Measurements from ENCODE around the gene ZDHHC24.

Gene ZDHHC24

DNA sequence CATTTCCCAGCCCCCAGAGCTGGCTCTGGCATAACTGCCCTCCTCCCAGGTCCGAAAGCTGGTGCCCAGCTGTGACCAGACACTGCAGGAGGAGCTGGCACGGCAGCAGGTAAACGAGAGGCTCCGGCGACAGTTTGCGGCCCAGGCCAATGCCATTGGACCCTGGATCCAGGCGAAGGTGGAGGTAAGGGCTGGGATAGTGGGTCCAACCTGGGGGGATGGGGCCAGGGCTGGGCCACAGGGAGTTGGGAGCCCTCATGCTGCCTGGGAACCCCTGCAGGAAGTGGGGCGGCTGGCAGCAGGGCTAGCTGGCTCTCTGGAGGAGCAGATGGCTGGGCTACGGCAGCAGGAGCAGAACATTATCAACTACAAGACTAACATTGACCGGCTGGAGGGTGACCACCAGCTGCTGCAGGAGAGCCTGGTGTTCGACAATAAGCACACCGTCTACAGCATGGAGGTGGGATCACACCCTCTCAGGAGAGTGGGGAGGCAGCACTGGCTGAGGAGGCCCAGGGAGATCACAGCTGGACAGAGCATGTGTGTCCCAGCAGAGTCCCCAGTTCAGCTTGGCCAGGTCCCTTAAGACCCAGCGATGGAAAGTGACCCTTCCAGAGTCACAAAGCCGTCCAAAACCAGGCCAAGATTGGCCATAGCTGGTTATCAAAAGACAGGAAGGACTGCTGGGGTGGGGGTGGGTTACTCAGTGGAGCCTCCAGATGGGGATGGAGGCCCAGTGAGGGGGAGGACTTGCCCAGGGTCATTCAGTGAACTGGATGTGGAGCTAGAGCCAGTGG, 15.5 kb upstream of the ZDHHC24 start:
- DNase-seq (ENCODE audit: low read depth) = no peak
- TF ChIP-seq, protein P1, sequence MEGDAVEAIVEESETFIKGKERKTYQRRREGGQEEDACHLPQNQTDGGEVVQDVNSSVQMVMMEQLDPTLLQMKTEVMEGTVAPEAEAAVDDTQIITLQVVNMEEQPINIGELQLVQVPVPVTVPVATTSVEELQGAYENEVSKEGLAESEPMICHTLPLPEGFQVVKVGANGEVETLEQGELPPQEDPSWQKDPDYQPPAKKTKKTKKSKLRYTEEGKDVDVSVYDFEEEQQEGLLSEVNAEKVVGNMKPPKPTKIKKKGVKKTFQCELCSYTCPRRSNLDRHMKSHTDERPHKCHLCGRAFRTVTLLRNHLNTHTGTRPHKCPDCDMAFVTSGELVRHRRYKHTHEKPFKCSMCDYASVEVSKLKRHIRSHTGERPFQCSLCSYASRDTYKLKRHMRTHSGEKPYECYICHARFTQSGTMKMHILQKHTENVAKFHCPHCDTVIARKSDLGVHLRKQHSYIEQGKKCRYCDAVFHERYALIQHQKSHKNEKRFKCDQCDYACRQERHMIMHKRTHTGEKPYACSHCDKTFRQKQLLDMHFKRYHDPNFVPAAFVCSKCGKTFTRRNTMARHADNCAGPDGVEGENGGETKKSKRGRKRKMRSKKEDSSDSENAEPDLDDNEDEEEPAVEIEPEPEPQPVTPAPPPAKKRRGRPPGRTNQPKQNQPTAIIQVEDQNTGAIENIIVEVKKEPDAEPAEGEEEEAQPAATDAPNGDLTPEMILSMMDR (IDR thresholded peaks at IDR 0.05; ENCODE audit: low read depth, low read length, missing control alignments) = no peak

DNA sequence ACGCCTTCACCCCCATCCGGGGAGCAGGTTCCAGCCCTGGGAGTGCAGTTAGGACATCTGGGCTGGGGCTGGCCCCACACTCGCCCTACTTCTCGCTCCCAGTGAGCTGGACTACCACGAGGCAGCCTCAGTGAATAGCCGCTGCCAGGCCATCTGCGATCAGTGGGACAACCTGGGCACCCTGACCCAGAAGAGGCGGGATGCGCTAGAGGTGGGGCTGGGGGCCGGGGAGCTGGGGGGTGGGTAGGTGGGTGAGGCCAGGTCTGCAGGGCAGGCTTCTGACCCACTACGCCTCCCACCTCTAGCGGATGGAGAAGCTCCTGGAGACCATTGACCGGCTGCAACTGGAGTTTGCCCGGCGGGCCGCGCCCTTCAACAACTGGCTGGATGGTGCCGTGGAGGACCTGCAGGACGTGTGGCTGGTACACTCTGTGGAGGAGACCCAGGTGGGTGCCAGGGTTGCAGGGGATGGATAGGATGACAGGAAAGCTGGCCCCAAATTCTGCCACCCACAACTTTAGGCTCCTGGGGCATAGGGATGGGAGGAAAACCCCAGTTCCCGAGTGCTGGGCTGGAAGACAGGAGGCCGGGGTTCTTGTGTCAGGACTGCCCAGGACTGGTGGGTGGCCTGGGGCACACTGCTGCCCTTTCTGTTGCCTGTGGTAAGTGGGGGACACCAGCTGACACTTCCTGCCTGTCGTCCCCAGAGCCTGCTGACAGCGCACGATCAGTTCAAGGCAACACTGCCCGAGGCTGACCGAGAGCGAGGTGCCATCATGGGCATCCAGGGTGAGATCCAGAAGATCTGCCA, 14.2 kb upstream of the ZDHHC24 start:
- no peak for DNase-seq (ENCODE audit: low read depth)
- TF ChIP-seq, protein P1 (IDR thresholded peaks at IDR 0.05; ENCODE audit: low read depth, low read length, missing control alignments) = no peak
- H3K4me3 ChIP-seq (ENCODE audit: low read depth, low read length) = no peak overlapping the region

More for the DNA sequence above, 15.5 kb upstream of the ZDHHC24 start:
- no peak overlapping the region for H3K4me3 ChIP-seq (ENCODE audit: low read depth, low read length)

DNA sequence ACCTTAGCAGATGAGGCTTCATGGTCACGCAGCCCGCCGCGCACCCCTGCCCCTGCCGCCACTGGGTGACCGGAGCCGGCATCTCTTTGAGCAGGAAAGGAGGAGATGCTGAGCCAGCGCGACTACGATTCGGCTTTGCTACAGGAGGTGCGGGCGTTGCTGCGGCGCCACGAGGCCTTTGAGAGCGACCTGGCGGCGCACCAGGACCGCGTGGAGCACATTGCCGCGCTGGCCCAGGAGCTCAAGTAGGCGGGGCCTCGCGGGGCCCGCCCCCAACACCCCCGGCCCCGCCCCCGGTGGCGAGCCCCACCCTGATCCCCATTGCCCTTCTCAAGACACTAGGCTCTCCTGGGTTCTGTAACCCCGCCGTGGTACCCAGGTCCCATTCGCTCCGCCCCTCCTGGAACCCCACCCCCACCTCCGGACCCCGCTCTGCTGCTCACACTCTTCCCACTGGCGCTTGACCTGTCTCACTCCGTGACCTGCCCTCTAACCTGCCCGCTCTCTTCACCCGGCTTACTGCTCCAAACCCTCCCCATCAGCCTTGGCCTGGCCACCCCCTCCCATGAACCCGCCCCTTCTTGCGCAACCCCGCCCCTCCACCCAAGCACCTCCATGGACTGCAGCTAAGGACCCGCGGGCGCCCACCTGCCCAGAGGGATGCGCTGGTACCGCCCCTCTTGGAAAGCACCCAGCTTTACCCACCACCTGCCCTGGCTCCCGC, 13.5 kb upstream of the ZDHHC24 start:
- TF ChIP-seq, protein P1 (IDR thresholded peaks at IDR 0.05; ENCODE audit: low read depth, low read length, missing control alignments) = no peak
- DNase-seq (ENCODE audit: low read depth) = no peak
- no peak overlapping the region for H3K4me3 ChIP-seq (ENCODE audit: low read depth, low read length)

DNA sequence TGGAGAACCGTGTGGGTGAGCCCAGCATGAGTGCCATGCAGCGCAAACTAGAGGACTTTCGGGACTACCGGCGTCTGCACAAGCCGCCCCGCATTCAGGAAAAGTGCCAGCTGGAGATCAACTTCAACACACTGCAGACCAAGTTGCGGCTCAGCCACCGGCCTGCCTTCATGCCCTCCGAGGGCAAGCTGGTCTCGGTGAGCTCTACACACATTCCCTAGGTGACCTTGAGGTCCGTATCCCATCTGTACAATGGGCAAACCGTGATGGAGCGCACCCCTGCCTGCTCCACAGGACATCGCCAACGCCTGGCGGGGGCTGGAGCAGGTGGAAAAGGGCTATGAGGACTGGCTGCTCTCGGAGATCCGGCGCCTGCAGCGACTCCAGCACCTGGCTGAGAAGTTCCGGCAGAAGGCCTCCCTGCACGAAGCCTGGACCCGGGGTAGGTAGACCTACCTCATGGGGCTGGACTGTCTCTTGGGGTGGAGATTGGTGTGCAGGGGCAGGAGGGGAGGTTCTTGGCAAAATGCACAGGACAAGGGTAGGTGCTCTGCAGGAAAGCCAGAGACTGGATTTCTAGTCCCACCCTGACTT, 12.0 kb upstream of the ZDHHC24 start:
- H3K4me3 ChIP-seq (ENCODE audit: low read depth, low read length) = no peak overlapping the region
- no peak for DNase-seq (ENCODE audit: low read depth)
- TF ChIP-seq, protein P1 (IDR thresholded peaks at IDR 0.05; ENCODE audit: low read depth, low read length, missing control alignments) = no peak

DNA sequence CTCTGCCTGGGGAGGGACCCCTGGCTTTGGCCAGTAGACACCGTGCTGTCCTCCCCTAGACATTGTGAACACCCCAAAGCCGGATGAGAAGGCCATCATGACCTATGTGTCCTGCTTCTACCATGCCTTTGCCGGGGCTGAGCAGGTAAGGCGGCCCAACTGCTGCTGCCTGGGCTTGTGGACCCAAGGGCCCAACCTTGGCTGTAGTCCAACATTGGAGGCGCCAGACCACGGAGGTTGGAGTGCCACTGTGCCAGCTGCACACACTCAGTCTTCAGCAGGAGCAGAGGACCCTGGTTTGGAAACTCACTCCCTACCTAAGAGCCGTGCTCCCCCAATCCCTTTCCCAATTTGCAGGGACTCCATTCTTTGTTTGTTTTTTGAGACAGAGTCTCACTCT, 10.2 kb upstream of the ZDHHC24 start:
- no peak for DNase-seq (ENCODE audit: low read depth)
- no peak overlapping the region for H3K4me3 ChIP-seq (ENCODE audit: low read depth, low read length)
- TF ChIP-seq, protein P1 (IDR thresholded peaks at IDR 0.05; ENCODE audit: low read depth, low read length, missing control alignments) = no peak

DNA sequence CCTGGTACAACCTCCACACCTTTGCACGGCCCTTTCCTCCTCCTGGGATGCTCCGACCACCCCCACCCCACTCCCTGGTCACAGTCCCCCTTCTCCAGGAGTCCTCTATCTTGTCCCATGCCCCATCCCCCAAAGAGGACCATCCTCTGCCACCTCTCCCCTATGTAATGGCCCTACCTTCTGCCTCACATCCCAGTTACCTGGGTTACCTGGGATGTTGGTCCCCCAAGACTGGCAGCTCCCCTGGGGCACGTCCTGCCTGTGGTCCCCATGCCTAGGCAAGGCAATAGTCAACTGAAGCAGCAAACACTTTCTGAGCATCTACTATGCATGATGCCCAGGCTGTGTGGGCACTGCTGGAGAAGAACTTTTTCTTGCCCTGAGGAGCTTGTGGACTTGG, 9.6 kb upstream of the ZDHHC24 start:
- no peak for DNase-seq (ENCODE audit: low read depth)
- H3K4me3 ChIP-seq (ENCODE audit: low read depth, low read length) = no peak overlapping the region
- TF ChIP-seq, protein P1 (IDR thresholded peaks at IDR 0.05; ENCODE audit: low read depth, low read length, missing control alignments) = no peak

Measured in GM12864 (cell line).